OCI-LY7 (cell line): ENCODE results near the gene GPR50. TPM values are rescaled to one million over a fixed set of nuclear protein-coding genes. Genes with fewer than 3 reads are reported as not detected.

Experiments used
- Bru-seq: library from RNA; stranded (reverse); fragments of 400-500 nt; gene quantifications from one replicate; lab custom pipeline; 2021; lab: Mats Ljungman, UMichigan
- BruChase-seq, 2 experiments: library from RNA; stranded (reverse); fragments of 400-500 nt; gene quantifications; one replicate each; lab custom pipeline; 2021; lab: Mats Ljungman, UMichigan
- BruUV-seq: library from RNA; stranded (reverse); fragments of 400-500 nt; replicated peaks from 2 replicates; lab custom pipeline; 2021; lab: Mats Ljungman, UMichigan
- CTCF ChIA-PET: fragments of 300-600 bp; sonication (Branson Sonifier 250); formaldehyde crosslinking; loops from one replicate; lab custom pipeline; 2022; ENCODE audit warnings: antibody characterized with exemption; ENCODE audit not compliant: unreplicated experiment; lab: Charles Lee
- POLR2A ChIA-PET: fragments of 300-600 bp; sonication (Branson Sonifier 250); formaldehyde crosslinking; loops from one replicate; lab custom pipeline; 2022; ENCODE audit warnings: antibody characterized with exemption; lab: Charles Lee
- DNase-seq: peaks from one replicate; pipeline ENCODE4 v3.0.0-alpha.2; 2015; ENCODE audit warnings: low spot score
- H2AFZ ChIP-seq: fragments of 200-600 bp; sonication (generic), shearing (Covaris generic); 2 replicates; pipeline ENCODE4 v1.6.1; 2014; ENCODE audit warnings: mild to moderate bottlenecking, antibody characterized with exemption, low read length, moderate library complexity
- H3K27ac ChIP-seq: fragments of 200-600 bp; sonication (generic); 2 replicates; pipeline ENCODE4 v1.5.1; 2014; ENCODE audit warnings: mixed run types, low read depth, mild to moderate bottlenecking, moderate library complexity, low read length, inconsistent platforms; ENCODE audit not compliant: poor library complexity, severe bottlenecking
- H3K36me3 ChIP-seq: fragments of 200-600 bp; sonication (generic); 2 replicates; pipeline ENCODE4 v1.6.1; 2014; ENCODE audit warnings: mild to moderate bottlenecking, antibody characterized with exemption, low read length, moderate library complexity, mixed read lengths; ENCODE audit not compliant: insufficient read depth
- H3K4me1 ChIP-seq: fragments of 200-600 bp; sonication (generic); 2 replicates; pipeline ENCODE4 v1.5.1; 2014; ENCODE audit warnings: mild to moderate bottlenecking, low read length; ENCODE audit not compliant: insufficient read depth, poor library complexity, severe bottlenecking
- H3K4me2 ChIP-seq: fragments of 200-600 bp; sonication (generic); 2 replicates; pipeline ENCODE4 v1.6.1; 2014; ENCODE audit warnings: mild to moderate bottlenecking, low read length
- H3K4me3 ChIP-seq: fragments of 200-600 bp; sonication (generic); 2 replicates; pipeline ENCODE4 v1.5.1; 2014; ENCODE audit warnings: mild to moderate bottlenecking, low read depth, low read length; ENCODE audit not compliant: poor library complexity, severe bottlenecking
- H3K79me2 ChIP-seq: fragments of 200-600 bp; sonication (generic); 2 replicates; pipeline ENCODE4 v1.6.1; 2016; ENCODE audit warnings: low read depth, mild to moderate bottlenecking, low read length, moderate library complexity, mixed read lengths; ENCODE audit not compliant: insufficient read depth
- H3K9me2 ChIP-seq: fragments of 200-600 bp; sonication (generic); 2 replicates; pipeline ENCODE4 v1.6.1; 2016; ENCODE audit warnings: mild to moderate bottlenecking, low read length, mixed read lengths; ENCODE audit not compliant: insufficient read depth
- H3K9me3 ChIP-seq: fragments of 200-600 bp; sonication (generic); 2 replicates; pipeline ENCODE4 v1.6.1; 2014; ENCODE audit warnings: mild to moderate bottlenecking, mixed run types, low read length, mixed read lengths
- H4K20me1 ChIP-seq: fragments of 200-600 bp; sonication (generic); 2 replicates; pipeline ENCODE4 v1.6.1; 2014; ENCODE audit warnings: mild to moderate bottlenecking, antibody characterized with exemption, low read length, moderate library complexity, mixed read lengths; ENCODE audit not compliant: insufficient read depth
- CTCF ChIP-seq: fragments of 200-600 bp; sonication (generic); conservative IDR thresholded peaks from 2 replicates; pipeline ENCODE4 v1.5.1; 2014; ENCODE audit warnings: mild to moderate bottlenecking, antibody characterized with exemption, low read length, moderate library complexity, mixed read lengths
- EZH2phosphoT487 ChIP-seq: fragments of 200-600 bp; sonication (generic); IDR thresholded peaks from 2 replicates; pipeline ENCODE4 v1.6.1; 2018; ENCODE audit warnings: low read depth, borderline replicate concordance, mild to moderate bottlenecking, mixed run types, antibody characterized with exemption, low read length, moderate library complexity, mixed read lengths
- intact Hi-C: fragments of 100-400 bp; cut with micrococcal nuclease; formaldehyde crosslinking; loops from one replicate; pipeline ENCODE4 v1.10.0; 2022; ENCODE audit not compliant: unreplicated experiment
- long read RNA-seq: library from polyadenylated mRNA; stranded (forward); transcript quantifications from one replicate; pipeline ENCODE4 v2.0.0, GENCODE V29; 2022
- total RNA-seq, 2 experiments: library from RNA; depleted of rRNA in 1 of 2; stranded (reverse); fragments of >200 nt in 1 of 2; shearing (Covaris generic) in 1 of 2; gene quantifications; 2 replicates each; pipeline ENCODE4 v1.2.3, GENCODE V29; 2014 to 2022

The GPR50 gene
- not detected in 2 replicates for total RNA-seq (2014; rRNA removed; shearing (Covaris generic))
- total RNA-seq (2022): not detected in 2 replicates
- Bru-seq, nascent RNA: not detected
- BruChase-seq, experiment 1, labeled RNA remaining after a 6-hour chase: not detected
- not detected for BruChase-seq, experiment 2, labeled RNA remaining after a 2-hour chase
- long read RNA-seq: 0 reads

- intact Hi-C loops: no loop called here
- H3K4me3 ChIP-seq: no peak within 1 kb of the TSS
- no peaks in the 10 kb centered on the region for H3K9me2 ChIP-seq
- no peak for TF ChIP-seq CTCF
- no peak for TF ChIP-seq EZH2phosphoT487
- H3K4me1 ChIP-seq: no peaks in the 10 kb centered on the region
- H3K36me3 ChIP-seq: no peaks in the 10 kb centered on the region
- H3K79me2 ChIP-seq: no peaks in the 10 kb centered on the region
- H3K4me2 ChIP-seq: no peak within 1 kb of the TSS
- ChIA-PET CTCF (no interaction called here), POLR2A (no interaction called here)
- H4K20me1 ChIP-seq: no peaks in the 10 kb centered on the region
- BruUV-seq: no TSS peak
- H3K9me3 ChIP-seq: no peaks in the 10 kb centered on the region
- no peak within 1 kb of the TSS for H3K27ac ChIP-seq
- no peak within 1 kb of the TSS for H2AFZ ChIP-seq
- no peak for DNase-seq
These were observed at the start of gene GPR50 for GRCh38 chrX:151176231-151176750. TSS of gene GPR50 (plus strand) at chrX:151176584. CDS start at chrX:151176722, 138 bp downstream.

GRCh38 chrX:151132531-151132930 lies 43.9 kb upstream of the GPR50 start:
- Histone ChIP-seq H4K20me1 (no peaks in the 10 kb centered on the region), H2AFZ (no peak overlapping the region), H3K36me3 (no peaks in the 10 kb centered on the region), H3K4me1 (no peaks in the 10 kb centered on the region), H3K9me3 (no peaks in the 10 kb centered on the region), H3K9me2 (no peaks in the 10 kb centered on the region), H3K4me2 (no peak overlapping the region), H3K4me3 (no peak overlapping the region), H3K79me2 (no peaks in the 10 kb centered on the region), H3K27ac (no peak overlapping the region)
- intact Hi-C loops: no loop called here
- ChIA-PET CTCF (no interaction called here), POLR2A (no interaction called here)
- no TSS peak for BruUV-seq
- TF ChIP-seq EZH2phosphoT487 (no peak), CTCF (no peak)
- no peak for DNase-seq

GRCh38 chrX:151151665-151152267 lies 24.6 kb upstream of the GPR50 start:
- Histone ChIP-seq H3K9me3 (no peaks in the 10 kb centered on the region), H3K9me2 (no peaks in the 10 kb centered on the region), H2AFZ (no peak overlapping the region), H3K4me1 (no peaks in the 10 kb centered on the region), H3K4me3 (no peak overlapping the region), H3K4me2 (no peak overlapping the region), H3K27ac (no peak overlapping the region), H3K79me2 (no peaks in the 10 kb centered on the region), H3K36me3 (no peaks in the 10 kb centered on the region), H4K20me1 (no peaks in the 10 kb centered on the region)
- intact Hi-C loops: loop anchor here (1.0 to 10.0 kb wide), 2 partner anchors 530 to 1483 kb away; partner anchors contain the start of gene GABRQ
- POLR2A ChIA-PET: no interaction called here
- peak; percentile 52 for DNase-seq
- TF ChIP-seq CTCF (peak; percentile 81), EZH2phosphoT487 (no peak)
- CTCF ChIA-PET: no interaction called here
- no TSS peak for BruUV-seq
